Uterus (tissue), 2 donors: ENCODE measurements around the gene PDK2.

Source experiments
- CTCF ChIP-seq, 4 experiments: fragments of 200-600 bp in 2 of 4; fragments of 450-650 bp in 2 of 4; sonication (generic) in 2 of 4; IDR thresholded peaks; one replicate each; pipeline ENCODE4 v1.5.1; 2016 to 2019; ENCODE audit warnings: antibody characterized with exemption in 4 of 4, mild to moderate bottlenecking in 2 of 4, moderate library complexity in 1 of 4
- POLR2A ChIP-seq, 2 donors: fragments of 450-650 bp; IDR thresholded peaks; one replicate each; pipeline ENCODE4 v1.6.1; 2016; ENCODE audit warnings: antibody characterized with exemption in 2 of 2, mild to moderate bottlenecking in 1 of 2, moderate library complexity in 1 of 2

- TF ChIP-seq CTCF (IDR thresholded peaks at IDR 0.05) (no peak), POLR2A (IDR thresholded peaks at IDR 0.05) (no peak)
These were observed 44.6 kb upstream of the PDK2 start for GRCh38 chr17:50050431-50051032.
